GM12801 (cell line): ENCODE measurements around the gene AKT1S1.

Source experiments
- CTCF ChIP-seq: IDR thresholded peaks from one replicate; pipeline ENCODE4 v1.5.1; 2011; ENCODE audit warnings: control low read depth; ENCODE audit not compliant: insufficient read length; ENCODE audit errors: extremely low read depth

AKT1S1 gene

GRCh38 chr19:49920624-49921363, 43.6 kb upstream of the AKT1S1 start:
- no peak for TF ChIP-seq CTCF

- no peak for TF ChIP-seq CTCF
These were observed 40.9 kb upstream of the AKT1S1 start for GRCh38 chr19:49918089-49918488.

GRCh38 chr19:49916839-49917733, 39.9 kb upstream of the AKT1S1 start:
- no peak for TF ChIP-seq CTCF

GRCh38 chr19:49915271-49915670, 38.1 kb upstream of the AKT1S1 start:
- no peak for TF ChIP-seq CTCF

GRCh38 chr19:49913720-49914119, 36.6 kb upstream of the AKT1S1 start:
- TF ChIP-seq CTCF, result no peak

- no peak for TF ChIP-seq CTCF
These were observed 36.0 kb upstream of the AKT1S1 start for GRCh38 chr19:49912965-49913685.

- no peak for TF ChIP-seq CTCF
These were observed 34.4 kb upstream of the AKT1S1 start for GRCh38 chr19:49911381-49912145.
